Measurements from ENCODE around the gene NCLN.
"Not testable (repeated sequence)": the region's sequence is repeated elsewhere in the genome, so short reads cannot be mapped to it uniquely, and the experiment has no call there.

NCLN gene

GRCh38 chr19:3202346-3202745 lies 16.6 kb downstream of the NCLN start:
- TF ChIP-seq CTCF (IDR thresholded peaks at IDR 0.05; ENCODE audit: insufficient read depth, low read depth, low read length, missing control alignments): no peak
- DNase-seq (ENCODE audit: low read depth): no peak
- H3K4me3 ChIP-seq (ENCODE audit: low read depth, low read length): no peak overlapping the region

GRCh38 chr19:3202895-3203294 lies 17.2 kb downstream of the NCLN start:
- DNase-seq (ENCODE audit: low read depth); H3K4me3 ChIP-seq (ENCODE audit: low read depth, low read length): not testable (repeated sequence)

- H3K4me3 ChIP-seq (ENCODE audit: low read depth, low read length): no peak overlapping the region
- no peak for TF ChIP-seq CTCF (IDR thresholded peaks at IDR 0.05; ENCODE audit: insufficient read depth, low read depth, low read length, missing control alignments)
- no peak for DNase-seq (ENCODE audit: low read depth)
These were observed 18.3 kb downstream of the NCLN start for GRCh38 chr19:3203805-3204645.

GRCh38 chr19:3204646-3205275 lies 19.0 kb downstream of the NCLN start:
- TF ChIP-seq CTCF (IDR thresholded peaks at IDR 0.05; ENCODE audit: insufficient read depth, low read depth, low read length, missing control alignments): no peak
- no peak overlapping the region for H3K4me3 ChIP-seq (ENCODE audit: low read depth, low read length)
- DNase-seq (ENCODE audit: low read depth): no peak

- no peak for TF ChIP-seq CTCF (IDR thresholded peaks at IDR 0.05; ENCODE audit: insufficient read depth, low read depth, low read length, missing control alignments)
- DNase-seq (ENCODE audit: low read depth): no peak
- H3K4me3 ChIP-seq (ENCODE audit: low read depth, low read length): no peak overlapping the region
These were observed 20.7 kb downstream of the NCLN start for GRCh38 chr19:3206216-3206953.

GRCh38 chr19:3207461-3208242 lies 21.9 kb downstream of the NCLN start:
- TF ChIP-seq CTCF (IDR thresholded peaks at IDR 0.05; ENCODE audit: insufficient read depth, low read depth, low read length, missing control alignments): no peak
- H3K4me3 ChIP-seq (ENCODE audit: low read depth, low read length): no peak overlapping the region
- no peak for DNase-seq (ENCODE audit: low read depth)
